Activated CD4-positive, alpha-beta T cell treated with anti-CD3 and anti-CD28 coated beads, Interleukin-2, amount 10 ng/mL, durations not matched to agents 7 days and 5 days (primary cell): ENCODE data around the gene PTPN7. TPM values are rescaled to one million over a fixed set of nuclear protein-coding genes. Genes with fewer than 3 reads are reported as not detected.
"Not testable (repeated sequence)": the region's sequence is repeated elsewhere in the genome, so short reads cannot be mapped to it uniquely, and the experiment has no call there.

ENCODE experiments used
- CTCF ChIA-PET: fragments of 350-600 bp; sonication (Branson Sonifier 250); formaldehyde crosslinking; loops from one replicate; lab custom pipeline; 2021; ENCODE audit warnings: antibody characterized with exemption; lab: Charles Lee
- POLR2A ChIA-PET: fragments of 350-600 bp; sonication (Branson Sonifier 250); formaldehyde crosslinking; loops from one replicate; lab custom pipeline; 2021; ENCODE audit warnings: antibody characterized with exemption; lab: Charles Lee
- DNase-seq: peaks from one replicate; pipeline ENCODE4 v3.0.0-alpha.2; 2020
- H3K27ac Mint-ChIP-seq: one replicate; pipeline ENCODE4 v1.8.0; 2021; ENCODE audit warnings: mild to moderate bottlenecking, moderate library complexity, mixed read lengths
- H3K27me3 Mint-ChIP-seq: one replicate; pipeline ENCODE4 v1.8.0; 2021; ENCODE audit warnings: mixed read lengths
- H3K36me3 Mint-ChIP-seq: one replicate; pipeline ENCODE4 v1.8.0; 2021; ENCODE audit warnings: low read depth, mixed read lengths
- H3K4me1 Mint-ChIP-seq: one replicate; pipeline ENCODE4 v1.8.0; 2021; ENCODE audit warnings: mixed read lengths
- H3K4me3 Mint-ChIP-seq: one replicate; pipeline ENCODE4 v1.8.0; 2021; ENCODE audit warnings: mild to moderate bottlenecking, moderate library complexity, mixed read lengths
- H3K9me3 Mint-ChIP-seq: one replicate; pipeline ENCODE4 v1.8.0; 2021; ENCODE audit warnings: mixed read lengths
- total RNA-seq, 2 experiments: library from RNA; stranded (reverse); gene quantifications; one replicate each; pipeline ENCODE4 v1.2.3, GENCODE V29; 2021

Gene PTPN7
- total RNA-seq, 2 experiments from 2014 or later: 183 to 188 TPM

GRCh38 chr1:202187041-202187671 lies 26.8 kb upstream of the PTPN7 start:
- no peak overlapping the region for H3K4me3 Mint-ChIP-seq
- H3K4me1 Mint-ChIP-seq: peaks cover 12% of the 10 kb centered on the region
- DNase-seq: no peak
- H3K36me3 Mint-ChIP-seq: no peaks in the 10 kb centered on the region
- ChIA-PET POLR2A (no interaction called here), CTCF (interaction anchor here (0.6 to 2.6 kb wide), 5 partner anchors 27 to 383 kb away, joined by 3 to 8 read pairs (median 3); partner anchors contain the start of gene PTPN7)
- H3K27ac Mint-ChIP-seq: no peak overlapping the region
- H3K27me3 Mint-ChIP-seq: peaks cover 4% of the 10 kb centered on the region
- no peaks in the 10 kb centered on the region for H3K9me3 Mint-ChIP-seq

- ChIA-PET POLR2A (no interaction called here), CTCF (interaction anchor here (1.1 to 2.0 kb wide), 3 partner anchors 26 to 533 kb away, joined by 3 to 5 read pairs (median 4); partner anchors contain the start of gene PTPN7)
- Mint-ChIP-seq H3K9me3 (no peaks in the 10 kb centered on the region), H3K4me1 (peaks cover 12% of the 10 kb centered on the region), H3K4me3 (no peak overlapping the region), H3K27ac (no peak overlapping the region), H3K36me3 (no peaks in the 10 kb centered on the region), H3K27me3 (peaks cover 4% of the 10 kb centered on the region)
- no peak for DNase-seq
These were observed 25.9 kb upstream of the PTPN7 start for GRCh38 chr1:202186327-202186726.

- Mint-ChIP-seq H3K27ac (no peak overlapping the region), H3K27me3 (peaks cover 4% of the 10 kb centered on the region), H3K36me3 (no peaks in the 10 kb centered on the region), H3K9me3 (no peaks in the 10 kb centered on the region), H3K4me3 (no peak overlapping the region), H3K4me1 (peaks cover 12% of the 10 kb centered on the region)
- peak; percentile 74 for DNase-seq
- CTCF ChIA-PET: interaction anchor here (0.8 to 2.0 kb wide), 3 partner anchors 8 to 535 kb away, joined by 4 to 6 read pairs (median 5); partner anchors contain the start of gene PTPN7
- POLR2A ChIA-PET: no interaction called here
These were observed 24.5 kb upstream of the PTPN7 start for GRCh38 chr1:202184750-202185460.

GRCh38 chr1:202182040-202182877 lies 21.9 kb upstream of the PTPN7 start:
- CTCF ChIA-PET: interaction anchor here (0.6 to 0.8 kb wide), 3 partner anchors 11 to 790 kb away, joined by 3 read pairs; partner anchors contain the start of gene LGR6
- no peak for DNase-seq
- Mint-ChIP-seq H3K27ac (no peak overlapping the region), H3K4me3 (no peak overlapping the region), H3K4me1 (peaks cover 12% of the 10 kb centered on the region), H3K9me3 (no peaks in the 10 kb centered on the region), H3K27me3 (peaks cover 4% of the 10 kb centered on the region), H3K36me3 (no peaks in the 10 kb centered on the region)
- POLR2A ChIA-PET: interaction anchor here (0.6 kb wide), 1 partner anchor 160 kb away, joined by 3 read pairs; the partner anchor contains the start of gene UBE2T

GRCh38 chr1:202181586-202181985 lies 21.2 kb upstream of the PTPN7 start:
- DNase-seq: no peak
- H3K4me3 Mint-ChIP-seq: no peak overlapping the region

GRCh38 chr1:202180751-202181139 lies 20.3 kb upstream of the PTPN7 start:
- H3K4me1 Mint-ChIP-seq: peaks cover 12% of the 10 kb centered on the region
- H3K27me3 Mint-ChIP-seq, H3K4me3 Mint-ChIP-seq, H3K27ac Mint-ChIP-seq, DNase-seq, H3K36me3 Mint-ChIP-seq, H3K9me3 Mint-ChIP-seq, POLR2A ChIA-PET: not testable (repeated sequence)
- CTCF ChIA-PET: interaction anchor here (1.5 to 2.8 kb wide), 3 partner anchors 12 to 21 kb away, joined by 5 to 14 read pairs (median 6); partner anchors contain the start of genes LGR6 and PTPN7

More at GRCh38 chr1:202181586-202181985, 21.2 kb upstream of the PTPN7 start:
- no peaks in the 10 kb centered on the region for H3K36me3 Mint-ChIP-seq
- CTCF ChIA-PET: interaction anchor here (0.6 to 2.8 kb wide), 4 partner anchors 12 to 83 kb away, joined by 3 to 14 read pairs (median 6); partner anchors contain the start of genes LGR6 and PTPN7
- no peak overlapping the region for H3K27ac Mint-ChIP-seq
- H3K4me1 Mint-ChIP-seq: peaks cover 12% of the 10 kb centered on the region
- H3K9me3 Mint-ChIP-seq: no peaks in the 10 kb centered on the region
- POLR2A ChIA-PET: interaction anchor here (0.6 kb wide), 1 partner anchor 161 kb away, joined by 3 read pairs; no protein-coding TSS in a partner anchor
- peaks cover 4% of the 10 kb centered on the region for H3K27me3 Mint-ChIP-seq

- ChIA-PET CTCF (interaction anchor here (0.6 to 2.8 kb wide), 6 partner anchors 13 to 387 kb away, joined by 3 to 14 read pairs (median 6); partner anchors contain the start of genes LGR6 and PTPN7), POLR2A (no interaction called here)
- H3K27ac Mint-ChIP-seq: no peak overlapping the region
- H3K4me3 Mint-ChIP-seq: no peak overlapping the region
- peaks cover 12% of the 10 kb centered on the region for H3K4me1 Mint-ChIP-seq
- peaks cover 3% of the 10 kb centered on the region for H3K27me3 Mint-ChIP-seq
- no peak for DNase-seq
- H3K9me3 Mint-ChIP-seq: no peaks in the 10 kb centered on the region
- no peaks in the 10 kb centered on the region for H3K36me3 Mint-ChIP-seq
These were observed 19.7 kb upstream of the PTPN7 start for GRCh38 chr1:202179828-202180750.

GRCh38 chr1:202176949-202177927 lies 16.8 kb upstream of the PTPN7 start:
- ChIA-PET POLR2A (no interaction called here), CTCF (interaction anchor here (0.5 to 1.1 kb wide), 4 partner anchors 12 to 177 kb away, joined by 3 to 7 read pairs (median 4); partner anchors contain the start of gene LGR6)
- Mint-ChIP-seq H3K4me1 (no peaks in the 10 kb centered on the region), H3K36me3 (no peaks in the 10 kb centered on the region), H3K4me3 (no peak overlapping the region), H3K27ac (no peak overlapping the region), H3K9me3 (no peaks in the 10 kb centered on the region), H3K27me3 (no peaks in the 10 kb centered on the region)
- no peak for DNase-seq

- Mint-ChIP-seq H3K27ac (no peak overlapping the region), H3K27me3 (no peaks in the 10 kb centered on the region), H3K36me3 (no peaks in the 10 kb centered on the region), H3K4me1 (peaks cover 4% of the 10 kb centered on the region), H3K9me3 (no peaks in the 10 kb centered on the region), H3K4me3 (no peak overlapping the region)
- no peak for DNase-seq
- ChIA-PET CTCF (interaction anchor here (0.9 to 2.4 kb wide), 6 partner anchors 8 to 65 kb away, joined by 3 to 8 read pairs (median 4); partner anchors contain the start of genes LGR6 and PTPN7), POLR2A (no interaction called here)
These were observed 13.6 kb upstream of the PTPN7 start for GRCh38 chr1:202173993-202174392.

- DNase-seq: no peak
- POLR2A ChIA-PET: no interaction called here
- no peaks in the 10 kb centered on the region for H3K27me3 Mint-ChIP-seq
These were observed 11.6 kb upstream of the PTPN7 start for GRCh38 chr1:202172015-202172355.

More at GRCh38 chr1:202172015-202172355, 11.6 kb upstream of the PTPN7 start:
- no peak overlapping the region for H3K4me3 Mint-ChIP-seq
- no peaks in the 10 kb centered on the region for H3K9me3 Mint-ChIP-seq
- H3K4me1 Mint-ChIP-seq: peaks cover 6% of the 10 kb centered on the region
- CTCF ChIA-PET: no interaction called here
- H3K27ac Mint-ChIP-seq: no peak overlapping the region
- H3K36me3 Mint-ChIP-seq: no peaks in the 10 kb centered on the region
